GM19099 (cell line): ENCODE measurements around the gene ZNF775.

Experiments
- POLR2A ChIP-seq: IDR thresholded peaks from 3 replicates; pipeline ENCODE4 v1.6.1; 2011; ENCODE audit warnings: low read depth; ENCODE audit not compliant: insufficient read length; ENCODE audit errors: extremely low read depth

Gene ZNF775

DNA sequence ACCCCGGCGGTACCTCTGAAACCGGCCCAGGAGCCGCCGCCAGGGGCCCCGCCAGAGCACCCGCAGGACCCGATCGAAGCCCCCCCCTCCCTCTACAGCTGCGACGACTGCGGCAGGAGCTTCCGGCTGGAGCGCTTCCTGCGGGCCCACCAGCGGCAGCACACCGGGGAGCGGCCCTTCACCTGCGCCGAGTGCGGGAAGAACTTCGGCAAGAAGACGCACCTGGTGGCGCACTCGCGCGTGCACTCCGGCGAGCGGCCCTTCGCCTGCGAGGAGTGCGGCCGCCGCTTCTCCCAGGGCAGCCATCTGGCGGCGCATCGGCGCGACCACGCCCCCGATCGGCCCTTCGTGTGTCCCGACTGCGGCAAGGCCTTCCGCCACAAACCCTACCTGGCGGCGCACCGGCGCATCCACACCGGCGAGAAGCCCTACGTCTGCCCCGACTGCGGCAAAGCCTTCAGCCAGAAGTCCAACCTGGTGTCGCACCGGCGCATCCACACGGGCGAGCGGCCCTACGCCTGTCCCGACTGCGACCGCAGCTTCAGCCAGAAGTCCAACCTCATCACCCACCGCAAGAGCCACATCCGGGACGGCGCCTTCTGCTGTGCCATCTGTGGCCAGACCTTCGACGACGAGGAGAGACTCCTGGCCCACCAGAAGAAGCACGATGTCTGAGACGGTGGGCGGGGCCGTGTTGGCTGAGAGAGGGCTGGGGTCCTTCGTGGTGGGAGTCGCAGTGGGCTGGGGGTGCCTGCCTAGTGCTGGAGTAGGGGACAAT is 6.7 kb upstream of the ZNF775 start:
- peak; percentile 13 for TF ChIP-seq POLR2A

GRCh38 chr7:150373049-150373801 is 5.9 kb upstream of the ZNF775 start:
- peak; percentile 5 for TF ChIP-seq POLR2A

- no peak for TF ChIP-seq POLR2A
Measured at GRCh38 chr7:150374026-150374425, 5.1 kb upstream of the ZNF775 start.

DNA sequence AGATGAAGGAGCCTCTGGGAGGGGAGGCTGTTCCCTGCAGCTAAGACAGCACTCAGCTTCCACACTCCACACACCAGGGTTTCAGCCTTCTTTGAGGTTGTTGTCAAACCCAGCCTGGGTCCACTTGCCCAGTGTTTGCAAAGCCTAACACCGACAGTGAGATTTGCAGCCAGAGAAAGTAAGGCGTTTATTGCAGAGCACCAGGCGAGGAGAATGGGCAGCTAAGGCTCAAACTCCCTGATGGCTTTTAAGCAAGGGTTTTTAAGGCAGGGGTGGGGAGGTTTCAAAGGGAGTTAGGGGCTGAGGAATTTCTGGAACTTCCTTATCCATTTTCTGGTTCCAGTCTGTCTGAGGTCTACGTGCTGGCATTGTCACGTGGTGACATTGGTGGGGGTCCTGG is 4.7 kb upstream of the ZNF775 start:
- TF ChIP-seq POLR2A = no peak

- TF ChIP-seq POLR2A = peak; percentile 51
Measured at GRCh38 chr7:150375662-150376521, 3.2 kb upstream of the ZNF775 start.

- TF ChIP-seq POLR2A = peak; percentile 39
Measured at GRCh38 chr7:150376560-150376959, 2.6 kb upstream of the ZNF775 start.

DNA sequence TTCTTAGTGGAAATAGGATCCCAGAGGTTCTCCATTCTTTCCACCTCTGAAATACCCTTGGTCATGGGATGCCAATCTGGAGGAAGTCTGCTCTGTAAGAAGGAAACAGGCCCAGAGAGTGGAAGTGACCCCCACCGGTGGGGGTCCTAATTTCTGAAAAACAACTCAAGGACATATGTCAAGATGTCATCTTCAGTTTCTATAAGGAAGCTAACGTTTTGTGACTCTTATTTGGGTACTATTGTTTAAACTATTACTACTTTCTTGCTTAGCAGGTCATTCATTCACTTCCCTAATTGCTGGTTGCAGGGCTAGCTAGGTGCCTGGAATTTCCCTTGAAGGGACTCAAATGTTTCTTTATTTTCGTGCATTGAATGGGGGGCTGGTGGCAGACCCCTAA is 1.9 kb upstream of the ZNF775 start:
- TF ChIP-seq POLR2A = no peak

DNA sequence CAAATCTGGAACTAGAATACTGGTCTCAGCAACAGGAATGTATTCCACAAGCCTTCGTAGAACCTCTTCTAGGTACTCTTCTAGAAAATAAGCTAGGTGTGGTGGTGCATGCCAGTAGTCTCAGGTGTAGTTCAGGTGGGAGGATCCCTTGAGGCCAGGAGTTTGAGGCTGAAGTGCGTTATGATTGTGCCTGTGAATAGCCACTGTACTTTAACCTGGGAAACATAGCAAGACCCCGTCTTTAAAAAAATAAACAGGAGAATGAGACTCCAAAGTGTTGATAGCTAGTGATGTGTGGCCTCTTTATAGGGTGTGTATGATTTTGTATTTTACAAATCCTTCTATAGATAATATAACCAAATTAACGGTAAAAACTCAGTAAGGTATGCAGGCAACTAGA is 1.5 kb upstream of the ZNF775 start:
- no peak for TF ChIP-seq POLR2A

- peak; percentile 86 for TF ChIP-seq POLR2A
Measured at GRCh38 chr7:150378115-150378852, 846 bp upstream of the ZNF775 start.

DNA sequence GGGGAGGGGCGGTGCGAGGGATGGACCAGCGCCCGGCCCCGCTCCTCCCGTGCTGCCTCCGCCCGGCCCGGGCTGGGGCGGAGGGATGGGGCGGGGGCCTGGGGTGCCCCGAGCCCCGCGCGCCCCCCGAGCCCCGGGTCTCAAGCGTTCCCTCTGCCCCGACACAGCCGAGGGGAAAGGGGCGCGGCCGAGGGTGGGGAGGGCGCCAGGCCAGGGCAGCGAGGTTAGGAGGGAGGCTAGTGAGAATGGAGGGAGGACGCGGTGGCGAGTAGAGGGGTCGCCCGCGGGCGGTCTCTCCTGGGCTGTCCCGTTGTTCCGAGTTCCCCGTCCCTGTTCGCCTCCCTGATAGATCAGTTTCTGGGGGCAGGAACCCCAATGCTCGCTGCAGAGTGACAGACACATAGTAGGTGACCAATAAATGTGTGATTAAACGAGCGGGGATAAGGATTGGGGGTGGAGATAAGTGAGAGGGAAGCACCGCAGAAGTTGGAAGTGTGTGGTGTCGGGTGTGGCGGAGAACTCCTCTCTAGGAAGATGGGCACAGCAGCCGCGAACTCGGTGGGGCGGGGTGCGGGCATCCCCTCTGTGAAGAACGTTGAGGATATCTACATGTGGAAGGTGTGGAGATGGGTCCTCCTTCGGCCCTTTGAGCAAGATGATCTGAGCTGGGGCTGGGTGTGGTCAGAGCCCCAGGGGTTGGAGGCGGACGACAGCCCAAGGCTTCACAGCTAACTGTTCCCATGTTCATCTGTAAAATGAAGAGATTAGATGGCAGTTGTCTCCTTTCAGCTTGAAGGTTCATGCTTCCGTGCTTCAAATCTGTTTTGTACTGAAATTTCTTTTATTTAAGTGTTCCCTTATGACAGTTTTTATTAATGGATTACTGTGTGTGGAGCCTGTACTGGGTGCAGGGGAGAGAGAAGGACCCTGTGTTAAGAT is 580 bp downstream of the ZNF775 start:
- TF ChIP-seq POLR2A = peak; percentile 62

GRCh38 chr7:150380463-150380862 is 1.3 kb downstream of the ZNF775 start:
- TF ChIP-seq POLR2A = peak; percentile 72

DNA sequence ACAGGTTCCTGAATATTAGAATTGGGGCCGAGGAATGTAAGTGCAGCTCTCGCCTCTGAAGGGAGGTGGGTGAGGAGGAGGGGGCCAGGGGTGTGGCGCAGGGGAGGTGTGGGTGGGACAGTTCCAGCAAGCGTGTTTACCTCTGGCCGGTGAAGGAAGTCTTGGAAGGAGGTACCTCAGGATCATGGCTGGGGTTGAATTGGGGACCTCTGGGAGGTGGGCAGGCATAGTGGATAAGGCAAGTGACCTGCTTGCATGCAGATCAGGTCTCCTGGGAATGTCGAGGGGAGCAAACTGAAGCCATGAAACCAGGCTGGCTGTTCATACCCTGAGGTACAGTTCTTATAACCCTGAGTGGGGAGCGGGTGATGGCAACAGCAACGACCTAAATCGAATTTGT is 2.0 kb downstream of the ZNF775 start:
- peak; percentile 16 for TF ChIP-seq POLR2A

DNA sequence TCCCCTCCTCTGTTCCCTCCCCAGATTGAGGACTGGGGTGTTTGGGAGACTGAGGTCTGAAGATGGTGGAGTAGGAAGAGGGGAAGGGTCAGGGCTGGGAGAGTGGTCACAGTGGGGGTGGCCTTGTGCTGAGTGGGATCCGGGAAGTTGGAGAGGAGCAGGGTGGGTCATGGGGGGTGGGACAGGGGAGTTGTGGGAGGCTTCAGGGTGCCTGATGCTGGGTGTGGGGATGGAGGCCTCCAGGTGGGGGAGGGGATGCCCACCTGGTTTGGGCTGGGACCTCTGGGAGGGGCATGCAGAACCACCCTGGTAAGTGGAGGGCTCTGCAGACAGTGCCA is 2.6 kb downstream of the ZNF775 start:
- TF ChIP-seq POLR2A = no peak

DNA sequence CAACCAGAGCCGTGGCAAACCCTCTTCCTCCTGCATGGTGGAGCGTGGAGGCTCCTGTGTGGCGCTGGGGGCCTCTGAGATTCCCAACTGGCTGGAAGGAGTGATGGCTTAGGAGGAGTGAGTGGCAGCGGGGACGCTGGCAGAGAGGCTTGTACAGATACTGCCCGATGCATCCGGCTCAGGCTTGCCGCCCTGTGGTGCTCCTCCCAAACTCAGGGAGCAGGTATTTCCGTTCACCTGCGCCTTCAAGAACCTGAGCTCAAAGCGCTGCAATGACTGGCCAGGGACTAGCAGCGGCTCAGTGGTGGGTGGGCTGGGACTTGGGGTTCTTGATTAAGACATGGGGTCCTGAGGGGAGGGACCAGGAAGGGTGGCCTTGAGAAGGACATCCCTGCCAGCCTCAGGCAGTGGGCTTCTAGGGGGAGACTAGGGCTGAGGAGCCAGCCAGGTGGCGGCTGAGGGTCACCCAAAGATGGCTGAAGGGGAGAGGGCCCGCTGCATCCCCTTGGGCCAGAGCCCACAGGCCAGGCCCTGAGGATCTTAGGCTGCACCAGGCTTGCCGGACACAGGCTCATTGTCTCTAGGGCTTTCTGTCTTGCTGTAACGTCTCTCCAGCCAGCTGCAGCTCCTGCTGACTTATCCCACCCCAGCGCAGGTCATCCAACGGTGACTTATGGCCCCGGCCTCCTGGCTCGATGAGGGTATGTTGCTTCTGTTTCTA is 3.2 kb downstream of the ZNF775 start:
- peak; percentile 12 for TF ChIP-seq POLR2A

DNA sequence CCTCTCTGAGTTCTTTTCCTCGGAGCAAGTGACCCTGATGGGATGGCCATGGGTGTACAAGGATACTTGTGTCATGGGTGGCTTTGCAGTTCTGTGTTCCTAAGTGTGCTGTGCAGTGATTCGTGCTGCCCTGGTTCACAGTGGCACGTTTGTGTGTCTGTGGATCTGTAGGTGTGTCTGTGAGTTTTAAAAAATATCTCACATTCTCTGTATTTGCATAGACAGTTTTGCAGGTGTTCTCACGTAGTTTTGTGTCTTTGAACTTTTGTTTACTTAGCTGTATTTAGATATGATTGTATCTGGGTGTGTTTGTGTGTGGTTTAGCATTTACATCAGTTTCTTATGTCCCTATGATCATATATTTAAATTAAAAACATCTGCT is 3.7 kb downstream of the ZNF775 start:
- TF ChIP-seq POLR2A = peak; percentile 52
